ENCODE results near the gene SETD1B.

DNA sequence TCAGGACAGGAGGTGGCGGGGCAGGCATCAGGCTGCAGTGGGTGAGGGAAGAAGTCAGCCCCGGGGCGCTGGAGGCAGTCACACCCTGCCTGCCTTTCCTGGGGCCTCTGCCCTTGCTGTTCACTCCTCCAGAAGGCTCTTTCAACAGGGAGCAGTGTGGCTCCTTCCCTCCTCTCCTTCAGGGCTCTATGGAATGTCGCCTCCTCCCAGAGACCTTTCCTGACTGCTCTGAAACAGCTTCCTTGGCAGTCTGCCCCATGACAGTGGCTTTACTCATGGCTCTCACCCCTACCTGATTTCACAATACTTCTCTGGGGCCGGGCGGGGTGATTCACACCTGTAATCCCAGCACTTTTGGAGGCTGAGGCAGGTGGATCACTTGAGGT, 17.4 kb upstream of the SETD1B start:
- TF ChIP-seq, protein P1, sequence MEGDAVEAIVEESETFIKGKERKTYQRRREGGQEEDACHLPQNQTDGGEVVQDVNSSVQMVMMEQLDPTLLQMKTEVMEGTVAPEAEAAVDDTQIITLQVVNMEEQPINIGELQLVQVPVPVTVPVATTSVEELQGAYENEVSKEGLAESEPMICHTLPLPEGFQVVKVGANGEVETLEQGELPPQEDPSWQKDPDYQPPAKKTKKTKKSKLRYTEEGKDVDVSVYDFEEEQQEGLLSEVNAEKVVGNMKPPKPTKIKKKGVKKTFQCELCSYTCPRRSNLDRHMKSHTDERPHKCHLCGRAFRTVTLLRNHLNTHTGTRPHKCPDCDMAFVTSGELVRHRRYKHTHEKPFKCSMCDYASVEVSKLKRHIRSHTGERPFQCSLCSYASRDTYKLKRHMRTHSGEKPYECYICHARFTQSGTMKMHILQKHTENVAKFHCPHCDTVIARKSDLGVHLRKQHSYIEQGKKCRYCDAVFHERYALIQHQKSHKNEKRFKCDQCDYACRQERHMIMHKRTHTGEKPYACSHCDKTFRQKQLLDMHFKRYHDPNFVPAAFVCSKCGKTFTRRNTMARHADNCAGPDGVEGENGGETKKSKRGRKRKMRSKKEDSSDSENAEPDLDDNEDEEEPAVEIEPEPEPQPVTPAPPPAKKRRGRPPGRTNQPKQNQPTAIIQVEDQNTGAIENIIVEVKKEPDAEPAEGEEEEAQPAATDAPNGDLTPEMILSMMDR (IDR thresholded peaks at IDR 0.05; ENCODE audit: low read depth, low read length, poor library complexity, severe bottlenecking): no peak
- no peak for TF ChIP-seq EZH2phosphoT487 (IDR thresholded peaks at IDR 0.05; ENCODE audit: borderline replicate concordance, low read length)

All from DOHH2 (cell line).